Right lobe of liver (tissue), 4 donors: Measurements from ENCODE around the gene MACROD1.

Source experiments
- CTCF ChIP-seq, 4 donors: fragments of 200-600 bp in 3 of 4; fragments of 450-650 bp in 1 of 4; IDR thresholded peaks; one replicate each; pipeline versions ENCODE4 v1.5.1 to v1.8.0; 2016 to 2022; ENCODE audit warnings: antibody characterized with exemption in 4 of 4, mild to moderate bottlenecking in 2 of 4
- POLR2A ChIP-seq: fragments of 450-650 bp; IDR thresholded peaks from one replicate; pipeline ENCODE4 v1.6.1; 2017; ENCODE audit warnings: antibody characterized with exemption, mild to moderate bottlenecking
- donor health status: DM: no; HTN: no; CAD: no.
- donor health status: DM: no; HTN: no; CAD: no.
- donor health status: DM: no; HTN: yes; CAD: no.

- no peak for TF ChIP-seq CTCF (IDR thresholded peaks at IDR 0.05)
- no peak for TF ChIP-seq POLR2A
These were observed 73.7 kb downstream of the MACROD1 start for GRCh38 chr11:64092111-64092760.
